Forelimb muscle (tissue), 1 donor: ENCODE data around the gene ZSCAN22. TPM values are rescaled to one million over a fixed set of nuclear protein-coding genes. Genes with fewer than 3 reads are reported as not detected.
"Not testable (repeated sequence)": the region's sequence is repeated elsewhere in the genome, so short reads cannot be mapped to it uniquely, and the experiment has no call there.

Experiments
- DNase-seq: peaks from one replicate; pipeline ENCODE4 v3.0.0-alpha.2; 2013; ENCODE audit warnings: low read depth
- polyA plus RNA-seq: library from polyadenylated mRNA; unstranded; fragments of 120-200 nt; gene quantifications from one replicate; pipeline ENCODE4 v1.2.1, GENCODE V29; 2013; ENCODE audit not compliant: insufficient read length

Gene ZSCAN22
- polyA plus RNA-seq, 1 donor: 2.7 TPM

DNA sequence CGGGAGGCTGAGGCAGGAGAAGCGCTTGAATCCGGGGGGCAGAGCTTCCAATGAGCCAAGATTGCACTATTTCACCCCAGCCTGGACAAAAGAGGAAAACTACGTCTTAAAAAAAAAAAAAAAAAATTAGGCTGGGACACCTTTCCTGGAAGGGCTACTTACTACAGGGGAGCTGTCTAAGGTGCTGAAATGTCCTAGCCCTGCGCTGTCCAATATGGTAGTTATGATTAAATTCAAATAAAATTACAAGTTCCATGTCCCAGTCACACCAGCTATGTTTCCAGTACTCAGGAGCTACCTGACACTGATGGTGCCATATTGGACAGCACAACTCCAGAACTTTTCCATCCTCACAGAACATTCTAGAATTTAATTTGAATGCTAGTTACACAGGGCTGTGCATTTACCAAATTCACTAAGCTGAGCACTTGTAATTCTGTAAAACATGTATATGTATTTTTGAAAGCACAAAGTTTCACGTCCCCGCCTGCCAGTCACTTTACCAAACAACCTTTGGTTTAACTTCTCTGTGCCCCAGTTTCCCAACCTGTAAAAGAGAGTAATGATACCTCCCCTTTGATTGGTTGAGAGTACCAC lies 9.2 kb upstream of the ZSCAN22 start:
- no peak for DNase-seq

DNA sequence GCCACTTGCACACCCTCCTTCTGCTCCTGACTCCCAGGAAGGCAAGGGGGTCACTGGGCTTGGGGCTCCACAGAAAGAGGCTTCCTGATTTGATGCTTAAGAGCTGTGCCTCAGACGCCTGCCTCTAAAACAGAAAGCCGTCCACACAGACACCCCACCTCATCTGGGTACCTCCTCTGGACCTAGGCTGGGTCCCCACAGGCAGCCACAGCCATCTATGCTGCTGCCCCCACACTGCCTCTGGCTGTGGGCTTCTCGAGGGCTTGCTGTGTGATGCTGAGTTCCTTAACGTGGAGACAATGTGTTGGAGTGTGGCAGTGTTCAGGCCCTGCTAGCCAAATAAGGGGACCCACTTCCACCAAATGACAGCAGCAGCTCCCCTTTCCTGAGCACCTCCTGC lies 8.5 kb upstream of the ZSCAN22 start:
- no peak for DNase-seq

DNA sequence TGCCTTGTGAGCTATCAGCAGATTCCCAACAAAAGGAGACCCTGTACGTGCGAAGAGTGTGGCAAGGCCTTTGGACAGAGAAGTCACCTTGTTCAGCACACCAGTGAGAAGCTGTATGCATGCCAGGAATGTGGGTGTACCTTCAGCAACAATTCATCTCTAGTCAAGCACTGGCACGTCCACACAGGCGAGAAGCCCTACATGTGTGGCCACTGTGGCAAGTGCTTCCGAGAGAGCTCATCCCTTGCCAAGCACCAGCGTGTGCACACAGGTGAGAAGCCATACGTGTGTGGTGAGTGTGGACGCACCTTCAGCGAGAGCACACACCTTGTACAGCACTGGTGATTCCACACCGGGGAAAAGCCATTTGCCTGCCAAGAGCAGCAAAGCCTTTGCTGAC lies 7.6 kb upstream of the ZSCAN22 start:
- DNase-seq: no peak

DNA sequence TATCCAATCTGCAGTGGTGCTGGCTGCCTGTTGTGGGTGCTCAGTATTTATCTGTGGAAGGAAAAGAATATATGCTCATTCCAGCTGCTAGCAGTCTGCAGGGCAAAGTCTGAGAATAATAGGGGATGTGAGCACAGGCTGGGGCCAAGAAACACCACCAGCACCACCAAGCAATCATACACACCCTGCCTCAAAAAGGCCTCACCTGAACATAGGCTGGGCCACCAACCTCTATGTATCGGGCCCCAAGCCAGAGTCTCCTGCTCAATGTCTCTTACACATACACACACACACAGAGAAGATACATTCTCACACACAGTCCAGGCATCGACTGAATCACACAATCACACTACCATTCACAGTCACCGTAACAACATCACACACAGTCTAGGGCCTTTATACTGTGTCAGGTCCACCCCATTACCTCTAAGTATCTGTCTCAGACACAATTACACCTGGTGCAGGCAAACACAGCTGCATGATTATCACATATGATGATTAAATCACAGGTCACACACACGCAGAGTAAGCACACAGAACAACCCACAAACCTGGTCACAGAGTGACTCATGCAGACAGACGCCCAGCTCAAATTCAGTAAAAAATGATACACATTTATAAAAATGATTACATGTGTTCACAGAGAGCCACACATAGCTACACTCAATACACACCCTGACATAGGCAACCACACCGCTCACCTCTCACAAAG lies 1.3 kb upstream of the ZSCAN22 start:
- DNase-seq: no peak

GRCh38 chr19:58326501-58326913 lies 287 bp upstream of the ZSCAN22 start:
- DNase-seq: no peak

GRCh38 chr19:58328999-58329398 lies 2.2 kb downstream of the ZSCAN22 start:
- DNase-seq: no peak

DNA sequence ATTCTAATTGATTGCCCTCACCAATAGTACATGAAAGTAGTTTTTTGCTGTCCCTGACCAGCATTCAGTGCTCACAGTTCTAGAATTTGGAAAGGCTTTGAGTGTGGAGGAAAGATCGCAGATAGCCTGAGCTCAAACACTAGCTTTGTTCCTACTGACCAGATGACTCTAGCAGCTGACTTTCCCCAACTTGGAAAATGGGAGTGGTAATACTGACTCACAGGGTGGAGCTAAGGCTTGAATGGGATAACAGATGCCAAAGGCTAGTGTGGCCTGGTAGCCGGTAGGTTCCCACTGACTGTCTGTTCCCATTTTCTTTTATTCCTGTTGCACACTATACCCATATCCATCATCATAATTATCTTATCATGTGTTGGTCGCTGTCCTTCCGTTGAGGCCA lies 3.7 kb downstream of the ZSCAN22 start:
- DNase-seq: no peak

DNA sequence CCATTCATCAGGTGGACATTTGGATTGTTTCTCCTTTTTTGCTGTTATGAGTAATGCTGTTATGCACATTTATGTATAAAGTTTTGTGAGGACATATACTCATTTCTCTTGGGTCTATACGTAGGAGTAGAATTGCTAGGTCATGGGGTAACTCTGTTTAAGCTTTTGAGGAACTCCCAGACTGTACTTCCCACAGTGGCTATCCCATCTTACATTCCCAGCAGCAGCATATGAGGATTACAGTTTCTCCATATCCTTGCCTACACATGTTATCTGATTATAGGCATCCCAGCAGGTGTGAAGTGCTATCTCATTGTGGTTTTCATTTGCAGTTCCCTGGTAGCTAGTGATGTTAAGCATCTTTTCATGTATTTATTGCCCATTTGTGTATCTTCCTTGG lies 5.9 kb downstream of the ZSCAN22 start:
- DNase-seq: no peak

DNA sequence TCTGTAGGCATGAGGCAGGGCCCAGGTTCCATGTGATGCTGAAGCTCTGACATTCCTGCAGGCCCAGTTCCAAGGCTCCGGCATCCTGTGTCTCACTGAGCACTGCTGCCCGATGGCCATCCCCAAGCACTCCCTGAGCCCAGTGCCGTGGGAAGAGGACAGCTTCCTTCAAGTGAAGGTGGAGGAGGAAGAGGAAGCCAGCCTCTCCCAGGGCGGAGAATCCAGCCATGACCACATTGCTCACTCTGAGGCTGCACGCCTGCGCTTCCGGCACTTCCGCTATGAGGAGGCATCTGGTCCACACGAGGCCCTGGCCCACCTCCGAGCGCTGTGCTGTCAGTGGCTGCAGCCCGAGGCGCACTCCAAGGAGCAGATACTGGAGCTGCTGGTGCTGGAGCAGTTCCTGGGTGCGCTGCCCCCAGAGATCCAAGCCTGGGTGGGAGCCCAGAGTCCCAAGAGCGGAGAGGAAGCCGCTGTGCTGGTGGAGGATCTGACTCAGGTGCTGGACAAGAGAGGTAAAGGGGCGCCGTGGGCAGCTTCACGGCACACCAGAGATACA lies 8.0 kb downstream of the ZSCAN22 start:
- DNase-seq: no peak

DNA sequence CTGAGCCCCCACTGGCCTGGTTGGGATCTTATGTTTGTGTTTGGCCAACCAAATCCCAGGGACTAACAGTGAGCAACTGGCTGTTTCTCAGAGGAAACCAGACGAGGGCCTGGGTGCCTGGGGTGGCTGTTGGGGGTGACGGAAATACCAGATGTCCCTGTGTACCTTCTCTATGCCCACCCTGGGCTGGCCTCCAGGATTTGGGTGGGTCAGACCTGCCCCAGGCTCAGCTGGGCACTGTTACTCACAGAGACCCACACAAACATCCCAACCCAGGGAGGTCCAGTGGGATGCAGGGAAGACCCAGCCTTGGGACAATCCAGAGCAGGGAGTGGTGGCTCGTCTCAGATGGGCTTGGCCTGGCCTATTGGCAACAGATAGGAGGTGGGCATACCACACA lies 8.8 kb downstream of the ZSCAN22 start:
- no peak for DNase-seq

DNA sequence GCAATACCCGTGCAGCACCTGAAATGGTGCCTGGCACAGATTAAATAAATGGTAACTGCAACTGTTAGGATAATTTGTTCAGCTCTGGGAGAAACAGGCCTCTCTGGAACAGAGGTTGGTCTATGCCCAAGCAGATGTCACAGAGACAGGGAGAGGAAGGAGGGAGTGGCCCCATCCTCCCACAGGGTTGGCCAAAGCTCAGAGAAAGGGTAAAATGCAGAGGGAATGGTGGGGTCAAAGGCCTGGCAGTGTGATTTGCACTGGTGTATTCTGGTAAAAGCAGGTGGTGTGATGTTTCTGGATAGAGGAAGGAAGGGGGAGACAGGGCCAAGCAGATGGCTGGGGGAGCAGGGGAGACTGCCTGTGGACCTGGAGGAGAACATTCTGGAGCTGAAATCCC lies 9.4 kb downstream of the ZSCAN22 start:
- no peak for DNase-seq

DNA sequence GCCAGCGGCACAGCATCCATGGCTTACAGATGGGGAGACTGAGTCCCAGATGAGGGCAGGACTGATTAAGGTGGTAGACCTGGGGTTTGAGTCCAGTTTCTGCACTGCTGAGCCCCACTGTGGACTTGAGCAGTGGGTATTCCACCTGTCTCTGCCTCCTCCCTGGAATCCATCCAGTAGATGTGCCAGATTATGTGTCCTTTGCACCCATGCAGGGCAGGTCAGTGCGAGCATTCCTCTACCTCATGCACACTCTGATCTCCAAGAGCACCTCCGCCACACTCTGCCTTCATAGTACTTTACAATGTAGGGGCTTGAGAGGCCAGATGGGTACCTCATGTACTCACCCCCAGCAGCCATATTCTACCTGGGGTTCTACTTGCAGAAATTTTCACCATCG lies 10.0 kb downstream of the ZSCAN22 start:
- DNase-seq: no peak

GRCh38 chr19:58338336-58338735 lies 11.5 kb downstream of the ZSCAN22 start:
- DNase-seq: no peak

DNA sequence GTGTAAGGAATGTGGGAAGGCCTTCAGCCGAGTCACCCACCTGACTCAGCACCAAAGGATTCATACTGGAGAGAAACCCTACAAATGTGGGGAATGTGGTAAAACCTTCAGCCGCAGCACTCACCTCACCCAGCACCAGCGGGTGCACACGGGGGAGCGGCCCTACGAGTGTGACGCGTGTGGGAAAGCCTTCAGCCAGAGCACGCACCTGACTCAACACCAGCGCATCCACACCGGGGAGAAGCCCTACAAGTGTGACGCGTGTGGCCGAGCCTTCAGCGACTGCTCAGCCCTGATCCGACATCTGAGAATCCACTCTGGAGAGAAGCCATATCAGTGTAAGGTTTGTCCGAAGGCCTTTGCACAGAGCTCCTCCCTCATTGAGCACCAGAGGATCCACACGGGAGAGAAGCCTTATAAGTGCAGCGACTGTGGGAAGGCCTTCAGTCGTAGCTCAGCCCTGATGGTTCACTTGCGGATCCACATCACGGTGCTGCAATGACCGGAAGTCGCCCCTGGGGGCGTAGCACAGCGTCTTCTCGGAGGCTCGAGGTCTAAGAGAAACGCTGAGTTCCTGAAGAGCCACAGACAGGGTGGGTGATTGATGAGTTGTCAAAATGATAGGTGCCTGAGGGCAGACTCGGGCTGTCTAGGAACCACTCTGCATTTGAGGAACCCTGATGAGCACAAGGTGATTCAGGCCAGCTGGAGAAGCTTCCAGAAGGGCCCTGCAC lies 12.2 kb downstream of the ZSCAN22 start:
- DNase-seq: no peak

GRCh38 chr19:58345558-58345957 lies 18.8 kb downstream of the ZSCAN22 start:
- no peak for DNase-seq

GRCh38 chr19:58346961-58347929 lies 20.5 kb downstream of the ZSCAN22 start:
- no peak for DNase-seq

GRCh38 chr19:58348080-58348479 lies 21.3 kb downstream of the ZSCAN22 start:
- not testable (repeated sequence) for DNase-seq

GRCh38 chr19:58349590-58349989 lies 22.8 kb downstream of the ZSCAN22 start:
- no peak for DNase-seq

DNA sequence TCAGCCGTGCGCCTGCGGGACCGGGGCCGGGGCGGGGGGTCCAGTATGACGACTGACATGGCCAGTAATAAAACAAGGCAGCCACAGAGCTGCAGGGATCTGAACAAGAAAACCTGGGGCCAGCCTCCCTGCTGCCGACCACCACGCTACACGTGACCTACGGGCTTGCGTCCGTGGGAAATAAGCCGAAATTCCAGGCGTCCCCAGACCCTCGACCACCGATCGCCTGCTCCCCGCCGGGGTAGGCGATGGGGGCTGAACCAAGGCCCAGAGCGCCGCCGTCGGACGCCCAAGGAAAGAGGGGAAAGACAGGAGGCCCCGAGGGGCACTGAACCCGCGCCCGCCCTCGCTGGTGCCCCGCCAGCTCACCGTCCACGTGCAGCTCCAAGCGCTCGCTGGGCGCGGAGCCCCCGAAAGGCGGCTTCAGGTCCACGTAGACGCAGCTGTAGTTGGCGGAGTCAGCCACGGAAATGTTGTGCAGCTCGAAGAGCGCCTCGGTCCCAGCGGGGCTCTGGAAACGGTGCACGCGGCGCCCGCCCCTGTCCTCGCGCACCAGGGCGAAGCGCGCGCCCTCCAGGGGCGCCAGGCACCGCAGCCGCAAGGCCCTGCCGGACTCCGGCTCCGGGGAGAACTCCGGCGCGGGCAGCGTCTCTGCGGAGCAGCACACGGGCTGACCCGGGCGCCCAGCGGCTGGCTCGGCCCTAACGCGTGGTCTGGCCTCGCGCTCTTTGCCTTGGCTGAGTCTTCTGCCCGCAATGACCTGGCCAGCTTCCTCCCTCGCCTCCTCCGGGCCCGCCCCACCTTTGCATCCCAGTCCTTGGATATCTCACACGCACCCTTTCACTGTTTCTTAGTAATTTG lies 23.4 kb downstream of the ZSCAN22 start:
- DNase-seq: no peak

- DNase-seq: no peak
Measured at GRCh38 chr19:58350871-58351557, 24.2 kb downstream of the ZSCAN22 start.
